ENCODE results near the gene NTRK2. TPM values are rescaled to one million over a fixed set of nuclear protein-coding genes. Genes with fewer than 3 reads are reported as not detected.

The NTRK2 gene
- total RNA-seq, 1 experiment from 2014 or later, result not detected

- H3K27me3 ChIP-seq (ENCODE audit: low read length), result no peaks in the 10 kb centered on the region
- H3K36me3 ChIP-seq (ENCODE audit: insufficient read depth, low read length), result no peaks in the 10 kb centered on the region
- no peak overlapping the region for H3K4me3 ChIP-seq (ENCODE audit: low read length)
- H3K4me2 ChIP-seq (ENCODE audit: low read depth, low read length, poor library complexity, severe bottlenecking), result no peak overlapping the region
- H3K27ac ChIP-seq (ENCODE audit: low read length), result no peak overlapping the region
- DNase-seq, result no peak
- no peaks in the 10 kb centered on the region for H3K79me2 ChIP-seq (ENCODE audit: low read length)
- H4K20me1 ChIP-seq (ENCODE audit: insufficient read depth, low read depth, low read length), result no peaks in the 10 kb centered on the region
- no peaks in the 10 kb centered on the region for H3K4me1 ChIP-seq (ENCODE audit: low read length)
- H3K9ac ChIP-seq (ENCODE audit: low read length), result no peak overlapping the region
- no peaks in the 10 kb centered on the region for H3K9me3 ChIP-seq (ENCODE audit: low read length)
- no peaks in the 10 kb centered on the region for H3K9me2 ChIP-seq (replicated peaks; ENCODE audit: insufficient read depth, low read length)
- no peak overlapping the region for H2AFZ ChIP-seq (ENCODE audit: low read length)
Observed at GRCh38 chr9:84823421-84824271, 154.1 kb downstream of the NTRK2 start.

DNA sequence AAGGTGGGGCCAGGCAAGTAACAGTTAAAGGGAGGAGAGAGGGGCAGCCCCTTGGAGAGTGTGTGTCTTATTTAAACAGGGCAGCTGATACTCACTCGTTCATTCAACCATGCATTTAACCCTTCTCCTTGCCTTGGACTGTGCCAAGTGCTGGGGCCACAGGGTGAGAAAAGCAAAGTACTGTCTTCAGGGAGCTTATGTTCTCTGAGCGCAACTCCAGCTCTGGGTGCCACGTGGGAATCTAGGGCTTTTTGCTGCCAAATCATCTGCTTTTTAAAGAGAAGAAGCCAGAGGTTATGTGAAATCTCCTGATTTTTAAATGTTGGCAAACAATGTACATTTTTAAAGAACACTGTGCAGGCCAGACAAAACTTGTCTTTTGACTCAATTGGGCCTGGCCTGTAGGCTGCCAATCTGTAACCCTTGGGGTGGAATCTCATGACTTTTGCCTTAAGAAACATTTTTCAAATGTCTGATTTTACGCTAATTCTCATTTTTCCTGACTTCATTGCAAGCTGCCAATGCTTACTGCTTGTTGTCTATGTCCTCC, 157.8 kb downstream of the NTRK2 start:
- no peaks in the 10 kb centered on the region for H3K9me3 ChIP-seq (ENCODE audit: low read length)
- no peaks in the 10 kb centered on the region for H3K9me2 ChIP-seq (replicated peaks; ENCODE audit: insufficient read depth, low read length)
- H3K9ac ChIP-seq (ENCODE audit: low read length), result no peak overlapping the region
- H3K27ac ChIP-seq (ENCODE audit: low read length), result no peak overlapping the region
- no peaks in the 10 kb centered on the region for H3K4me1 ChIP-seq (ENCODE audit: low read length)
- no peaks in the 10 kb centered on the region for H3K79me2 ChIP-seq (ENCODE audit: low read length)
- H2AFZ ChIP-seq (ENCODE audit: low read length), result no peak overlapping the region
- H3K4me3 ChIP-seq (ENCODE audit: low read length), result no peak overlapping the region
- no peaks in the 10 kb centered on the region for H3K36me3 ChIP-seq (ENCODE audit: insufficient read depth, low read length)
- no peak for DNase-seq
- H3K27me3 ChIP-seq (ENCODE audit: low read length), result no peaks in the 10 kb centered on the region
- H3K4me2 ChIP-seq (ENCODE audit: low read depth, low read length, poor library complexity, severe bottlenecking), result no peak overlapping the region
- no peaks in the 10 kb centered on the region for H4K20me1 ChIP-seq (ENCODE audit: insufficient read depth, low read depth, low read length)

DNA sequence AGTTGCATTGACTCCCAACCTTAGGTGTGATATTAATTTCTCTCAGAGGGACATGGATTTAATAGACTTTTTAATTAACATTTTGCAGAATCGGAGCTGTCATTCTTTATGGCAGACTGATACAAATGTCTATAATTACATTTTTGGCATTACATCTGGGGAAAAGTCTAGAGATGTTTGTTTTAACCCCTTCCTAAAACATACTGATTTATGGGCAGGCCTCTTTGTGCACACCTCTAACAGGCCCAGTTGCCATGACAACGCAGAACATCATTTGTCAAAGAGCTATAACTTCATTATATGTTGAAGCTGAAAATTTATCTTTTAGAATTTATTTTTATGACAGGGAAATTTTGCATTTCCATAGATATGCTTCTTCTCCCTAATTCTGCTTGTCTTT, 158.5 kb downstream of the NTRK2 start:
- H3K79me2 ChIP-seq (ENCODE audit: low read length), result no peaks in the 10 kb centered on the region
- H3K4me1 ChIP-seq (ENCODE audit: low read length), result no peaks in the 10 kb centered on the region
- no peaks in the 10 kb centered on the region for H4K20me1 ChIP-seq (ENCODE audit: insufficient read depth, low read depth, low read length)
- H3K27ac ChIP-seq (ENCODE audit: low read length), result no peak overlapping the region
- H3K9me3 ChIP-seq (ENCODE audit: low read length), result no peaks in the 10 kb centered on the region
- H3K9me2 ChIP-seq (replicated peaks; ENCODE audit: insufficient read depth, low read length), result no peaks in the 10 kb centered on the region
- H3K36me3 ChIP-seq (ENCODE audit: insufficient read depth, low read length), result no peaks in the 10 kb centered on the region
- H2AFZ ChIP-seq (ENCODE audit: low read length), result no peak overlapping the region
- no peak for DNase-seq
- H3K4me2 ChIP-seq (ENCODE audit: low read depth, low read length, poor library complexity, severe bottlenecking), result no peak overlapping the region
- H3K27me3 ChIP-seq (ENCODE audit: low read length), result no peaks in the 10 kb centered on the region
- H3K4me3 ChIP-seq (ENCODE audit: low read length), result no peak overlapping the region
- no peak overlapping the region for H3K9ac ChIP-seq (ENCODE audit: low read length)

- H3K9ac ChIP-seq (ENCODE audit: low read length), result no peak overlapping the region
- no peaks in the 10 kb centered on the region for H3K4me1 ChIP-seq (ENCODE audit: low read length)
- no peak overlapping the region for H3K4me2 ChIP-seq (ENCODE audit: low read depth, low read length, poor library complexity, severe bottlenecking)
- no peak overlapping the region for H2AFZ ChIP-seq (ENCODE audit: low read length)
- no peaks in the 10 kb centered on the region for H3K36me3 ChIP-seq (ENCODE audit: insufficient read depth, low read length)
- no peaks in the 10 kb centered on the region for H3K27me3 ChIP-seq (ENCODE audit: low read length)
- no peak overlapping the region for H3K4me3 ChIP-seq (ENCODE audit: low read length)
- H3K9me3 ChIP-seq (ENCODE audit: low read length), result no peaks in the 10 kb centered on the region
- DNase-seq, result no peak
- H4K20me1 ChIP-seq (ENCODE audit: insufficient read depth, low read depth, low read length), result no peaks in the 10 kb centered on the region
- no peaks in the 10 kb centered on the region for H3K9me2 ChIP-seq (replicated peaks; ENCODE audit: insufficient read depth, low read length)
- no peak overlapping the region for H3K27ac ChIP-seq (ENCODE audit: low read length)
- no peaks in the 10 kb centered on the region for H3K79me2 ChIP-seq (ENCODE audit: low read length)
Observed at GRCh38 chr9:84829471-84829870, 159.9 kb downstream of the NTRK2 start.

GRCh38 chr9:84829997-84830696, 160.6 kb downstream of the NTRK2 start:
- H3K4me1 ChIP-seq (ENCODE audit: low read length), result no peaks in the 10 kb centered on the region
- H3K9me3 ChIP-seq (ENCODE audit: low read length), result no peaks in the 10 kb centered on the region
- H3K27me3 ChIP-seq (ENCODE audit: low read length), result no peaks in the 10 kb centered on the region
- no peaks in the 10 kb centered on the region for H3K79me2 ChIP-seq (ENCODE audit: low read length)
- H3K36me3 ChIP-seq (ENCODE audit: insufficient read depth, low read length), result no peaks in the 10 kb centered on the region
- H3K27ac ChIP-seq (ENCODE audit: low read length), result no peak overlapping the region
- no peak overlapping the region for H2AFZ ChIP-seq (ENCODE audit: low read length)
- H3K4me3 ChIP-seq (ENCODE audit: low read length), result no peak overlapping the region
- H3K9me2 ChIP-seq (replicated peaks; ENCODE audit: insufficient read depth, low read length), result no peaks in the 10 kb centered on the region
- H3K9ac ChIP-seq (ENCODE audit: low read length), result no peak overlapping the region
- H3K4me2 ChIP-seq (ENCODE audit: low read depth, low read length, poor library complexity, severe bottlenecking), result no peak overlapping the region
- DNase-seq, result no peak
- H4K20me1 ChIP-seq (ENCODE audit: insufficient read depth, low read depth, low read length), result no peaks in the 10 kb centered on the region

DNA sequence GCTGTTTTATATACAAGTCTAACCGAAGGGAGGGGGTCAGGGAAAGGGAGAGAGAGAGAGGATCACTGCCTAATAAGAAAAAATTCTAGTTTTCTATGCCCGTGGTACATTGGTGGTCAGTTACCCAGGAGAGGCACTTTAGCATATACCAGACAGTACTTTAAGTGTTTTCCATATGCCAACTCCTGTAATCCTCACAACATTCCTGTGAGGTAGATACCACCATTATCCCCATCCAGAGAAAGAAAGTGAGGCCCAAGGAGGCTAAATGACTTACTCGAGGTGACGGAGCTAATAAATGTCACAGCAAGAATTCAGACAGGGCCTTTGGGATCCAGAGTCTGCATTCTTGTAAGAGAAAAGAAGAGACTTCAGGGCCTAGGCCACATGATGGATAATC, 161.8 kb downstream of the NTRK2 start:
- Histone ChIP-seq H3K9me2 (replicated peaks; ENCODE audit: insufficient read depth, low read length) (no peaks in the 10 kb centered on the region), H3K79me2 (ENCODE audit: low read length) (no peaks in the 10 kb centered on the region), H3K4me2 (ENCODE audit: low read depth, low read length, poor library complexity, severe bottlenecking) (no peak overlapping the region), H3K27me3 (ENCODE audit: low read length) (no peaks in the 10 kb centered on the region), H3K4me3 (ENCODE audit: low read length) (no peak overlapping the region), H3K27ac (ENCODE audit: low read length) (no peak overlapping the region), H4K20me1 (ENCODE audit: insufficient read depth, low read depth, low read length) (no peaks in the 10 kb centered on the region), H3K9me3 (ENCODE audit: low read length) (no peaks in the 10 kb centered on the region), H2AFZ (ENCODE audit: low read length) (no peak overlapping the region), H3K36me3 (ENCODE audit: insufficient read depth, low read length) (no peaks in the 10 kb centered on the region), H3K9ac (ENCODE audit: low read length) (no peak overlapping the region), H3K4me1 (ENCODE audit: low read length) (no peaks in the 10 kb centered on the region)
- DNase-seq, result no peak

DNA sequence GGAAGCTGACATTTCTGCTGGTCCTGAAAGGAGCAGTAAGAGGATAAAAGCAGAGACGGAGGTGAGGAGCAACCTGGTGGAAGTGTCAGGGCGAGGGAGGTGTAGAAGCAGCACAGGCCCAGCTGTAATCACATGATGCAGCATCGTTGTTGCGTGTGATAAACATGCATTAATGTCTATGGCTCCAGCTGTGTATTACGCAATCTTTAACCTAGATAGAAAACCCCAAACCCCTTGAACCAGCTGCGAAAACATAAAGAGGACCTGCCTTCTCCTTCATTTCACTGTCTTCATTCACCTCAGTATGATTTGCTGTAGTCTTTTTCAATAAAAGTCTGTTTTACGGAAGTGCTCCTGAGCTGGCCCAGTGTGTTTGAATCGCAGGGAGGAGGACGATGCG, 162.9 kb downstream of the NTRK2 start:
- Histone ChIP-seq H3K27me3 (ENCODE audit: low read length) (no peaks in the 10 kb centered on the region), H3K36me3 (ENCODE audit: insufficient read depth, low read length) (no peaks in the 10 kb centered on the region), H3K9me2 (replicated peaks; ENCODE audit: insufficient read depth, low read length) (no peaks in the 10 kb centered on the region), H3K9ac (ENCODE audit: low read length) (no peak overlapping the region), H2AFZ (ENCODE audit: low read length) (no peak overlapping the region), H3K4me2 (ENCODE audit: low read depth, low read length, poor library complexity, severe bottlenecking) (no peak overlapping the region), H3K9me3 (ENCODE audit: low read length) (no peaks in the 10 kb centered on the region), H3K79me2 (ENCODE audit: low read length) (no peaks in the 10 kb centered on the region), H3K4me1 (ENCODE audit: low read length) (no peaks in the 10 kb centered on the region), H3K27ac (ENCODE audit: low read length) (no peak overlapping the region), H4K20me1 (ENCODE audit: insufficient read depth, low read depth, low read length) (no peaks in the 10 kb centered on the region), H3K4me3 (ENCODE audit: low read length) (no peak overlapping the region)
- no peak for DNase-seq

DNA sequence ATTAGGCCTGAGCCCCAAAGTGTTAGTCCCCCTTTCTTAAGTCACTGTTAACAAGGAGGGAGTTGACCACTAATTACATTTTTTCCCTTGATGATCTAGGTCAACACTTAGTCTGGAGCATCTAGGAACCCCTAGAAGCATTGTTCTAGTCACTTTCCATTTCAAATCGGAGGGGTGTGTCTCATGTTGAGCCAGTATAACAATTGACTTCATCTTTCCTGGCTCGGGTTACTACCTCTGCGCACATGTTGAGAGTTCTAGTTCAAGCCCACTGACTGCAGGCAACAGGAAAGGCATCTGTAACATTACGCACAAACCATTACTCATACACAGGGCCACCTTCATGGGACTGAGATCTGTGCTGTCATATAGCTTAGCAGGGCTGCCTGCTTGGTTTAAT, 164.9 kb downstream of the NTRK2 start:
- Histone ChIP-seq H3K79me2 (ENCODE audit: low read length) (no peaks in the 10 kb centered on the region), H3K9ac (ENCODE audit: low read length) (no peak overlapping the region), H3K4me1 (ENCODE audit: low read length) (no peaks in the 10 kb centered on the region), H3K27me3 (ENCODE audit: low read length) (no peaks in the 10 kb centered on the region), H3K27ac (ENCODE audit: low read length) (no peak overlapping the region), H4K20me1 (ENCODE audit: insufficient read depth, low read depth, low read length) (no peaks in the 10 kb centered on the region), H2AFZ (ENCODE audit: low read length) (no peak overlapping the region), H3K9me2 (replicated peaks; ENCODE audit: insufficient read depth, low read length) (no peaks in the 10 kb centered on the region), H3K36me3 (ENCODE audit: insufficient read depth, low read length) (no peaks in the 10 kb centered on the region), H3K4me2 (ENCODE audit: low read depth, low read length, poor library complexity, severe bottlenecking) (no peak overlapping the region), H3K4me3 (ENCODE audit: low read length) (no peak overlapping the region), H3K9me3 (ENCODE audit: low read length) (no peaks in the 10 kb centered on the region)
- no peak for DNase-seq

Data from Karpas-422 (cell line).